ENCODE data around the gene CYP11A1.

DNA sequence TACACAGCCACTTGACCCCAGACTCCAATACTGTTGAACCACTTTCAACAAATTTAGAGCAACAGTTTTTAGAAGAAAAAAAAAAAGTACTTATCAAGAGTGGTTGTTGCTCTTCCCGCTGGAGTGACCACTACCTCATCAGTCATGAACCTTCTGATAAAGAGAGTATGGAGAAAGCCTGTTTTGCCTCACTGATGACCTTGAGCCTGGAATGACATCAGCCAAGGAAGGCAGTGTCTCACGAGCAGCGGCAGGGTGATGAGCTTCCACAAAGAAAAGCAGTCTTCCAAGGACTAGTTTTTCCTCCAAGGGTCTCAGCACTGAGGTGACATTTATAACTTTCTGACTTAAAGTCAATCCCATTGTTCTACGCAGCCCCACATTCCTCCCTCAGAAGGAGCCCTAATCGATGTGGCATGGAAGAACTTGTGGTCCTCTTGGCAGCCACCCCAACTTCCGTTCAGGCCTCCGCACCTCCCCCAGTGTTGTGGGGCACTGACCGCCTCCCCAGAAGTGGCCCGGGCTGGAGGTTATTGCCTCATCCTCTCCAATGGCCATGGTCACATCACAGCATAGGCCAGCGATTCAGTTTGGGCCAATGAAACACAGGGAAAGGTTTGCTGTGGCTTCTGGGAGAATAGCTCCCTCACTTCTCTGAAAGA lies 1.8 kb upstream of the CYP11A1 start:
- TF ChIP-seq, protein P1, sequence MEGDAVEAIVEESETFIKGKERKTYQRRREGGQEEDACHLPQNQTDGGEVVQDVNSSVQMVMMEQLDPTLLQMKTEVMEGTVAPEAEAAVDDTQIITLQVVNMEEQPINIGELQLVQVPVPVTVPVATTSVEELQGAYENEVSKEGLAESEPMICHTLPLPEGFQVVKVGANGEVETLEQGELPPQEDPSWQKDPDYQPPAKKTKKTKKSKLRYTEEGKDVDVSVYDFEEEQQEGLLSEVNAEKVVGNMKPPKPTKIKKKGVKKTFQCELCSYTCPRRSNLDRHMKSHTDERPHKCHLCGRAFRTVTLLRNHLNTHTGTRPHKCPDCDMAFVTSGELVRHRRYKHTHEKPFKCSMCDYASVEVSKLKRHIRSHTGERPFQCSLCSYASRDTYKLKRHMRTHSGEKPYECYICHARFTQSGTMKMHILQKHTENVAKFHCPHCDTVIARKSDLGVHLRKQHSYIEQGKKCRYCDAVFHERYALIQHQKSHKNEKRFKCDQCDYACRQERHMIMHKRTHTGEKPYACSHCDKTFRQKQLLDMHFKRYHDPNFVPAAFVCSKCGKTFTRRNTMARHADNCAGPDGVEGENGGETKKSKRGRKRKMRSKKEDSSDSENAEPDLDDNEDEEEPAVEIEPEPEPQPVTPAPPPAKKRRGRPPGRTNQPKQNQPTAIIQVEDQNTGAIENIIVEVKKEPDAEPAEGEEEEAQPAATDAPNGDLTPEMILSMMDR (IDR thresholded peaks at IDR 0.05): no peak
- TF ChIP-seq POLR2A (IDR thresholded peaks at IDR 0.05) (no peak), POLR2AphosphoS5 (IDR thresholded peaks at IDR 0.05) (no peak)

Measured in breast epithelium (tissue), 3 donors.